Endometrium (tissue), 2 donors: ENCODE results near the gene CCBE1.

Source experiments
- FAIRE-seq: peaks from 2 replicates; lab custom pipeline; 2012; peaks lifted over from hg19 to GRCh38; lab: Jason Lieb, UNC
- donor health status: control.
- donor health status: control.

Gene CCBE1

DNA sequence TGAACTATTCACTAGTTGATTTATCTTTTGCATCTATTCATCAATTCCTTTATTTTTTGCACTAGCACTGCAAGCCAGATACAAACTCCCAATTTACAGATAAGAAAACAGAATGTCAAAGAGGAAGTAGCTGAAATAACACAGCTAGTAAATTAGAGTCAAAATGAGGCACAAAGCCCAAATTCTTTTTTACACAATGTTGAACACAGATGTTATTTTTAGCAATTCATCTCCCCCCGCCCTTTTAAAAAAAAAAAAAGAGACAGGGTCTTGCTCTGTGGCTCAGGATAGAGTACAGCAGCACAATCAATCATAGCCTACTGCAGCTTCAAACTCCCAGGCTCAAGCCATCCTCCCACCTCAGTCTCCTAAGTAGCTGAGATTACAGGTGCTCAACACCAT, 127.8 kb downstream of the CCBE1 start:
- peak; percentile 35 for FAIRE-seq

- no peak for FAIRE-seq
Observed at GRCh38 chr18:59567431-59567830, 129.8 kb downstream of the CCBE1 start.

DNA sequence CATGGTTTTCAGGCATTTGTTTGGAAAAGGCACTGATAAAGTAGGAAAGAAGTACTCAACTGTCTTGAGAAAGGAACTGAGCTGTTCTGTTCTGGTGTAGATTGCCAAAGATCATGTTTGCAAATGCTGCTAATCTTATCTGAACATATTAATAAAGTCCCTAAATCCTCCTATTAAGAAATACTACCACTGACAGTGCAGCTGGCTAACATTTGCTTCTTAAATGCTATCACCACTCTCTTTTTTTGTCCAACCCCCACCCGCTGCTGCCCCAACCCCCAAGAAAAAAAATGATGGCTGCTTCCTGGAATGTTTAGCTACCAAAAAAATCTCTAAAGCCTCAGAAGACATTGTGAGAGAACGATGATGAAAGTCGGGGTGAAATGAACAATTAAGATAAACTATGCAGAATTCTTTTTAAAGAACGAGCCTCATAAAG, 130.7 kb downstream of the CCBE1 start:
- no peak for FAIRE-seq

GRCh38 chr18:59565957-59566356, 131.3 kb downstream of the CCBE1 start:
- no peak for FAIRE-seq

DNA sequence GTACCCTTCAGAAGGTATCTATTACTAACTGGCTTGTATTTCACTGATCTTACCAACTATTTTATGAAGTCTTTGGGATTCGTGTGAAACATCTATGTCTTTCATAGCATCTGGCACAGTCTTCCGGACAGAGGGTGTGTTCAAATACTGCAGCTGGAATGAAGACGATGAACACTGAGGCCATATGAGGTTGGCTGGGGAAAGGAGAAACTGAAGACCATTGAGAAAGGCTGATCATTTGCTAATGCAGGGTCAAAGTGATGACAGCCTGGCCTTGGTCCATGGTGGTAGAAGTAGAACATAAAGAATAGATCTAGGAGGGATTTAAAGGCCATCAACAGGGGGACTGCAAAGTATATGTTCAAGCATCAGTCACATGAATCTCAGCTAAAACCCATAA, 132.7 kb downstream of the CCBE1 start:
- FAIRE-seq = no peak

GRCh38 chr18:59563176-59563785, 133.9 kb downstream of the CCBE1 start:
- no peak for FAIRE-seq

DNA sequence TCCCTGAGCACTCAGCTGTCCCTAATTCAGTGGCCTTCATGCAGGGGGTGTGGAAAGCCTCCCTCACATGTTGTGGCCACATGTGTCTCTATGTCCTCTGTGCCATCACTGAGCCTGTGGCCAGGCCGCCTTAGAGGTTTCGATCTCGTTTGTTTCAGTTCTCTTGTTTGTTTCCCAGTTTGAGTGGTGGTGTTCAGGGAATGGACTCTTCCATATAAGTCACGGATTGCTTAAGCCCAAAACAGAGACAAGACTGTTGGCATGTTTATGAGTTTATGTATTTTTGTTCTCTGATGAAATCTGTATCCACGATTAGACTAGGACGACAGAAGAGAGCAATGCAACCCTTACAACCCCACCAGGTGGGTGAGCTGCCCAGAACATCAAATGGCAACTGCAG, 134.5 kb downstream of the CCBE1 start:
- FAIRE-seq = no peak

DNA sequence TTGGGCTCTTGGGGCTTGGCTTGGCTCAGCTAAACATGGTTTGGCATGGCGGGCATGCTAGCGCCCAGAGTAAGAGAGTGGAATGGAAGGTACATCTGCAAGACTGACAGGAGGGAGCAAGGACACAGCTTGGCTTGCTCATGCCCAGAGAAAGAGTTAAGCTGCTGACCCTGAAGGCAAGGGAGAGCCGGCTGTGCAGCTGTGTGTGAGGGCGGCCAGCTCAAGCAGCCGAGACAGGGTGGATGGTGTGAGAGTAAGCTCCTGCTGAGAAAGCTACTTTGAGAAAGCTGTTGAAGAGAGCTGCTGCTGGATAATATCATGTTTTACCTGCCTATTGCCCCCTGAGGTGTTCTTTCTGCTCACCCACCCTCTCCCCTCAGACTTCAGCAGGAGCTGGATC, 135.6 kb downstream of the CCBE1 start:
- FAIRE-seq = no peak

GRCh38 chr18:59560556-59560955, 136.7 kb downstream of the CCBE1 start:
- no peak for FAIRE-seq

- no peak for FAIRE-seq
Observed at GRCh38 chr18:59559528-59559927, 137.7 kb downstream of the CCBE1 start.

GRCh38 chr18:59555995-59556659, 141.1 kb downstream of the CCBE1 start:
- peak; percentile 85 for FAIRE-seq

- no peak for FAIRE-seq
Observed at GRCh38 chr18:59554796-59555335, 142.4 kb downstream of the CCBE1 start.

DNA sequence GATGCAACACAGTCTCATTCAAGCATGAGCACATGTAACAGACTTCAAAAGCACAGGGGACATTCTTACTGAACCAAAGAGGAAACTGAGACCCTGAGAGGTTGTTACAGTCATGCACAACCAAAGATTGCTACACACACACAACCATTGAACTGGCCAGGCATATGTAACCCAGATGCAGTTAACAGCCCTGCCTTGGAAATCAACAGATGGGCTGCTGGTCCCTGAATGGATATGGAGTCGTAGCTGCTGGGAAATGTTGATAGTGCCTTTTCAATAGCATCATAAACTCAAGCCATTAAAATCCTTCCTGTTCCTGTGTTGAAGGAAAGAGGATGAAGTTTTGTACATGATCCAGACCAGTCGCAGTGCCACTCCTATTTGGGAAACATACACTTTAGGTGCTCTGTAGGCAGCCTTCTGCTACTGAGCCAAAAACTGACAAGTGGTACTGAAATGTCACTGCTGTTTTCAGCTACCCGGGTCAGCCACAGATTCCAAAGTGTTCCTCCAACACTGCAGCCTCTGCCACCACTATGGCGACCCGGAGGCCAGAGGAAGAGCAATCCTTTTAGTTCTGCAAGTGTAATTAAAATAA, 143.9 kb downstream of the CCBE1 start:
- FAIRE-seq = no peak

DNA sequence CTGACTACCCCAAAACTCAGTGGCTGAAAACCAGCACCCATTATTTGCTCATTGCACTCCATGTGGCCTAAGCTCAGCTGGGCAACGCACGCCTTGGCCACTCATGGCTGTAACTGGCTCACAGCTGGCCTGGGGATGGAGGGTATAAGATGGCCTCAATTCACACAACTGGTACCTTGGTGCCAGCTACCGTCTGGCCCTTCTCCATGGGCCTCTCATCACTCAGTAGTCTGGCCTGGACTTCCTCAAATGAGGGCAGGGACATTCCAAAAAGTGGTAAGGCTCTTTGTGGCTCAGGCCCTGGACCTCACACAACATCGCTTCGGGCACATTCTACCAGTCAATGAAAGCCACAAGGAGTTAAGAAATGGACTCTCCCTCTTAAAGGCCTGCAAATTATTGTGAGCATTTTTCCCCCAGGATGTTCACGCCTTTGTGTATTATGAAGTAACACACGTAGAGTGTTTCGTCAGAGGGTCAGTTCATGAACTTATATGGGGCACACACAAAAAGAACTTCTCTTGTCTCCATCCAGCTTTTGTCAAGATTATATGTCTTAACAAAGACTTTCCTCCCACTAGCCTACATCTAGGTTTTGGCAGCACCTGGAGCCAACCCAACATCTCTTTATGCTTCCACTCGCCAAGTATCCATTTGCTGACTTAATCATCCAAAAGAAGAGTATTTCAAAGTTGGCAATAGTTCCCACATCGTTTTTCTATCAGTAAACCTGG, 145.2 kb downstream of the CCBE1 start:
- FAIRE-seq = no peak

DNA sequence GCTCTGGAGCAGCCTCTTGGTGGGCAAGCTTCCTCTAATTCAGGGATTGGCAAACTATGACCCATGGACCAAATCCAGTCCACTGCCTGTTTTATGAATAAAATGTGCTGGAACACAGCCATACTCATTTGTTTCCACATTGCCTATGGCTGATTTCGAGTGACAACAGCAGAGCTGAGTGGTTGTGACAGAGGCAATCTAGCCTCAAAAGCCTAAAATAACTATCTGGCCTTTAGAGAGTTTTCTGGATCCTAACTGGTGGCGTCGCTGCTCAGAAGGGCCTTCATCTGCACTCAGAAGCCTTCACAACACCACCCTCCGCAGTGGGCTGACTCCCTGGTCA, 147.1 kb downstream of the CCBE1 start:
- no peak for FAIRE-seq

DNA sequence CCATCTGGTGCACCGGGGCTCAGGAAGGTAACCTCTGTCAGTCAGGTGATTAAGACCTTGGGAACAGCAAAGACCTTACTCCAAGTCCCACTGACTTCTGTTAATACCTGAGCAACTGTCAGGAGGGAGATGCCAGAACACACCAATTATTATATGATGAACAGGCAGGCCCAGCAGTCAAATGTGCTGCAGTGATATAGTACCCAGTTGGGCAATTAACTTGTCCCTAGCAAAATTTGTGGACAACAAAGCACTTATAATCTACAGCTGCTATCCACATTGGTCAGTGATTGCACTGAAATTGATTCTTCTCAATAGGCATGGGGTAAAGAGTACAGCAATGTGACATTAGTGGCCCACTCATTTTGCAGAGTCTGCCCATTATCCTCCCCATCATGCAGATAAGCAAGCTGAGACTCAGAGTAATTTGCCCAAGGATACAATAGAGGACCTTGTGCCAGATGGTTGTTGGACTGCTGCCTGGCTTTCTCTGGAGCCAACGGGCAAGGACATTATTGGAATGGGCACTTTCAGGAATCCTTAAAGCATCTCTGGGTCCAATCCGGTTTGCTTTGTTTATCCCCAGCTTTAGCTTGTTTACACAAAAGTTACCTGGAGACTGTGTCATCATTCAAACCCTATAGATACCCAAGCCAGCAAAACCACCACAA, 147.6 kb downstream of the CCBE1 start:
- no peak for FAIRE-seq

DNA sequence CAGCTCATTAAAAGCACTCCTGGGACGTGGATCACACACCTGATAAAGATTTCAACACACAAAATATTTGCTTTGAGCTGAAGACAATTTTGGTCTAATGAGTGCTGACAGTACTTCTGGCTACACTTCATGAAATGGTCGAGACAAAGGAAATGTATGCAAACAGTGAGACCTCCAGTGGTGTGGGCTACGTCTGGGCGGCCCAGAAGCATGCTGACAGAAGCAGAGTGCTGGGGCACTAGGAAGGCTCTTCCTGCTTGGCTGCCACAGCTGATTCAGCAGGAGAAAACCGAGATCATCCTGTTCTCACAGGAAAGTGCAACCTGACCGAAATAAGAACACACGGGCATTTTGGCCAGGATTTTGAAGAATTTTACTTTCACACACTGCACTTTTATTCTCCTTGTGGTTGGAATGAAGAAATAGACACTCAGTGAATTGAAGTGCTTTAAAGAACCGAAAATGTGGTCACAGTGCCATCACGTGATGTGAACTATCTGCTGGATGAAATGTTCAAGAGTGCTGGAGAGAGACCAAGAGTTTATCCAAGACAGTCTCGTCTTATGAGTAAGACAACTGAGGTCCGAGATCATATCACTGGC, 149.5 kb downstream of the CCBE1 start:
- peak; percentile 61 for FAIRE-seq

GRCh38 chr18:59546188-59546587, 151.0 kb downstream of the CCBE1 start:
- FAIRE-seq = no peak

- no peak for FAIRE-seq
Observed at GRCh38 chr18:59540780-59541179, 156.4 kb downstream of the CCBE1 start.

DNA sequence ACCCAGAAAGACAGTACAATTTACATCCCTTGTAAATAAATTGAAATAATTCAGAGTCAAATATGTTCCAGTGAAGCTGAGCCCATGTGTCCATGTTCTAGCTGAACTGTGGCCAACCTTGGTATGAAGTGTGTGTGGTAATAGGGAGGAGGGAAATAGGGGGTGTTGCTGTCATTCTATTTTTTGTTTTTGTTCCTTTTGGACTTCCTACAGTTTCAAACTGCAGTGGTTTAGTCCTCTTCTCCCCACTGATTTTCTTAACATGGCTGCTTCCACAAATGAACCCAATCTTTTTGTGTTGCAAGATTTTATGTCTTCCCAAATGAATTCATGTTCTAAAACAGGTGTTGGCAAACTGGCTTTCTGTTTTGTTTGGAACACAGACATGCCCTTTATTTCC, 156.9 kb downstream of the CCBE1 start:
- FAIRE-seq = no peak

DNA sequence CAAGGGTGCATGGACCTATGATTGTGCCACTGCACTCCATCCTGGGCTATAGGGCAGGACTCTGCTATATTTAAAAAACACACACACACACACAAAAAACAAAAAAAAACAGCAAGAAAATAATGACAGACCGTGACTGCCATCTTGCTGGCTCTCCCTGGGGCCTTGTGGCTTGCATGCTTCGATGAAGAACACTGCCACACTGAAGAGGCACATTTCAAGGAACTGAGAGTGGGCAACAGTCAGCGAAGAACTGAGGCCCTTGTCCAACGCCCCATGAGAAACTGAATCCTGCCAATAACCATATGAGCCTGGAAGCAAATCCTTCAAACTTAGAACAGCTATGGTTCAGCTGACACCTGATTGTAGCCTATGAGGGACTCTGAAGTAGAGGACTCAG, 158.1 kb downstream of the CCBE1 start:
- no peak for FAIRE-seq

- no peak for FAIRE-seq
Observed at GRCh38 chr18:59537579-59537978, 159.6 kb downstream of the CCBE1 start.
